Measurements from ENCODE around the gene IGFL4. TPM values are rescaled to one million over a fixed set of nuclear protein-coding genes. Genes with fewer than 3 reads are reported as not detected.

IGFL4 gene
- total and polyA plus RNA-seq, 10 of the 15 experiments (the other 5 are each of a cell fraction or from before 2014, with no cell fraction given): not detected

- Histone ChIP-seq H3K27ac (ENCODE audit: control insufficient read depth, insufficient read depth) (no peak overlapping the region), H2AFZ (ENCODE audit: control insufficient read depth, low read depth, low read length) (no peak overlapping the region), H3K36me3 (ENCODE audit: control insufficient read depth in 2 of 2, insufficient read depth in 2 of 2, low read length in 1 of 2) (no peaks in the 10 kb centered on the region), H3K9ac (ENCODE audit: control insufficient read depth, insufficient read depth, low read length) (no peak overlapping the region), H4K20me1 (ENCODE audit: control insufficient read depth, insufficient read depth) (no peaks in the 10 kb centered on the region), H3K27me3 (replicated peaks in 1 of 2; ENCODE audit: control insufficient read depth in 2 of 2, insufficient read depth in 2 of 2, low read length in 1 of 2) (no peaks in the 10 kb centered on the region), H3K4me3 (no peak overlapping the region), H3K9me3 (replicated peaks; ENCODE audit: control insufficient read depth, insufficient read depth, low read length) (no peaks in the 10 kb centered on the region; the same call in 2 of the 3 replicates), H3K79me2 (ENCODE audit: control insufficient read depth, insufficient read depth, low read length) (no peaks in the 10 kb centered on the region), H3K4me1 (ENCODE audit: control insufficient read depth, insufficient read depth, low read length) (no peaks in the 10 kb centered on the region), H3K4me2 (ENCODE audit: control insufficient read depth, insufficient read depth) (no peak overlapping the region)
- in situ Hi-C loops (cut with MboI): no loop called here
- RAD21 ChIA-PET (ENCODE audit: unreplicated experiment): no interaction called here
- no peak for DNase-seq (ENCODE audit: low read depth, low spot score)
- WGBS (ENCODE audit: insufficient coverage, insufficient replicate concordance, low lambda C conversion rate, missing lambda C conversion rate): 65% methylated on average over 12 of the region's 12 CpGs
- no peak for ATAC-seq
- FAIRE-seq: no peak
- CTCF ChIA-PET: interaction anchor here (2.7 kb wide), 1 partner anchor 234 kb away, joined by 14 read pairs; no protein-coding TSS in a partner anchor
- no TSS peak for BruUV-seq (replicated peaks)
- POLR2A ChIA-PET: no interaction called here
- no peak for TF ChIP-seq NR2C1 (IDR thresholded peaks at IDR 0.05)
- TF ChIP-seq ZNF217 (IDR thresholded peaks at IDR 0.05): no peak
- no peak for TF ChIP-seq ZSCAN29 (IDR thresholded peaks at IDR 0.05)
- TF ChIP-seq NRF1 (conservative IDR thresholded peaks at IDR 0.05; ENCODE audit: low read depth, low read length): no peak
- no peak for TF ChIP-seq ZNF622 (IDR thresholded peaks at IDR 0.05)
- no peak for TF ChIP-seq MYC (IDR thresholded peaks at IDR 0.05; ENCODE audit: insufficient read depth, insufficient read length, insufficient replicate concordance, low read length, severe bottlenecking)
- no peak for TF ChIP-seq SIX5 (IDR thresholded peaks at IDR 0.05; ENCODE audit: low read depth, low read length, severe bottlenecking)
- no peak for TF ChIP-seq PBX3 (IDR thresholded peaks at IDR 0.05; ENCODE audit: insufficient replicate concordance, low read depth, low read length)
- no peak for TF ChIP-seq ETV6 (conservative IDR thresholded peaks at IDR 0.05 in 1 of 2, IDR thresholded peaks at IDR 0.05 in 1 of 2; ENCODE audit: borderline replicate concordance in 1 of 2, low read depth in 1 of 2)
- TF ChIP-seq JUND (IDR thresholded peaks at IDR 0.05; ENCODE audit: low read depth, low read length): no peak
- TF ChIP-seq ZNF207 (IDR thresholded peaks at IDR 0.05; ENCODE audit: borderline replicate concordance): no peak
- TF ChIP-seq ZBED1 (IDR thresholded peaks at IDR 0.05; ENCODE audit: borderline replicate concordance): no peak
- TF ChIP-seq MAX (IDR thresholded peaks at IDR 0.05; ENCODE audit: low read depth, low read length): no peak
- no peak for TF ChIP-seq NFYA (IDR thresholded peaks at IDR 0.05; ENCODE audit: borderline replicate concordance, low read depth, low read length)
- SMC1A ChIA-PET (ENCODE audit: uncharacterized antibody, unreplicated experiment): no interaction called here
- intact Hi-C loops (cut with micrococcal nuclease; ENCODE audit: unreplicated experiment): no loop called here
These were observed 9.8 kb downstream of the IGFL4 start for GRCh38 chr19:46030812-46031550.

Measured in GM12878 (cell line).